Spleen (tissue), 11 donors: ENCODE measurements around the gene MIA2. TPM values are rescaled to one million over a fixed set of nuclear protein-coding genes. Genes with fewer than 3 reads are reported as not detected.
"Not testable (repeated sequence)": the region's sequence is repeated elsewhere in the genome, so short reads cannot be mapped to it uniquely, and the experiment has no call there.

ENCODE experiments used
- DNase-seq: peaks from one replicate; pipeline ENCODE4 v3.0.0-alpha.2; 2020
- H3K27ac ChIP-seq, 8 donors: fragments of 200-600 bp; sonication (generic) in 7 of 8; 1 replicate in 4 of 8; 2 replicates in 4 of 8; pipeline versions ENCODE4 v1.5.0 to v1.8.0; 2016 to 2021; ENCODE audit warnings: inconsistent platforms in 4 of 8, mild to moderate bottlenecking in 4 of 8, moderate library complexity in 1 of 8
- H3K27me3 ChIP-seq, 7 donors: fragments of 200-600 bp; sonication (generic) in 6 of 7; replicated peaks in 1 of 7; 1 replicate in 4 of 7; 2 replicates in 3 of 7; pipeline versions ENCODE4 v1.5.0 to v1.8.0; 2016 to 2021; ENCODE audit warnings: inconsistent platforms in 3 of 7, mild to moderate bottlenecking in 1 of 7
- H3K36me3 ChIP-seq, 6 donors: fragments of 200-600 bp; sonication (generic) in 5 of 6; 1 replicate in 4 of 6; 2 replicates in 2 of 6; pipeline versions ENCODE4 v1.5.0 to v1.8.0; 2016 to 2021; ENCODE audit warnings: inconsistent platforms in 2 of 6
- H3K4me1 ChIP-seq, 6 donors: fragments of 200-600 bp; sonication (generic) in 5 of 6; 1 replicate in 3 of 6; 2 replicates in 3 of 6; pipeline versions ENCODE4 v1.5.0 to v1.8.0; 2016 to 2021; ENCODE audit warnings: inconsistent platforms in 3 of 6
- H3K4me3 ChIP-seq, 8 donors: fragments of 200-600 bp; sonication (generic) in 7 of 8; 1 replicate in 4 of 8; 2 replicates in 4 of 8; pipeline versions ENCODE4 v1.5.0 to v1.8.0; 2016 to 2021; ENCODE audit warnings: inconsistent platforms in 4 of 8, mild to moderate bottlenecking in 4 of 8, moderate library complexity in 2 of 8
- H3K9me3 ChIP-seq, 8 donors: fragments of 200-600 bp; sonication (generic) in 7 of 8; 1 replicate in 4 of 8; 2 replicates in 4 of 8; pipeline versions ENCODE4 v1.5.0 to v1.8.0; 2016 to 2021; ENCODE audit warnings: inconsistent platforms in 4 of 8
- POLR2A ChIP-seq, 3 donors: fragments of 450-650 bp; IDR thresholded peaks; one replicate each; pipeline ENCODE4 v1.5.1; 2017; ENCODE audit warnings: antibody characterized with exemption in 3 of 3, mild to moderate bottlenecking in 1 of 3
- POLR2AphosphoS5 ChIP-seq, 3 donors: sonication (generic); formaldehyde crosslinking; IDR thresholded peaks; one replicate each; pipeline ENCODE4 v1.5.1; 2017; ENCODE audit warnings: antibody characterized with exemption in 3 of 3
- WGBS, 5 donors: extraction: QIAGEN DNeasy Blood & Tissue Kit in 3 of 5; methylation state at CpG; one replicate each; pipeline versions ENCODE4 v1.1.5 to v1.1.7; 2013 to 2018; 5-methylcytosine and 5-hydroxymethylcytosine counted together
- intact Hi-C: fragments of 100-400 bp; cut with DNase I; formaldehyde crosslinking; loops from one replicate; pipeline ENCODE4 v1.15.0; 2023; ENCODE audit warnings: low total_unique reads
- polyA plus RNA-seq, 3 donors: library from polyadenylated mRNA; stranded (reverse); fragments of 200-250 nt; gene quantifications; one replicate each; pipeline ENCODE4 v1.2.1, GENCODE V29; 2013
- total RNA-seq, 7 donors: library from RNA; depleted of rRNA in 3 of 7; stranded (reverse); fragments of >200 nt in 3 of 7; fragmentation: NEBNext Ultra II Directional in 4 of 7; extraction: Animal tissue kit (Norgen Biotek cat#: 25700) in 4 of 7; gene quantifications; one replicate each; pipeline versions ENCODE4 v1.1.0 to v1.2.1, GENCODE V29; 2016 to 2021
- TF ChIP-seq, protein P1 (sequence below), 11 experiments: fragments of 200-600 bp in 7 of 11; fragments of 450-650 bp in 4 of 11; sonication (generic) in 4 of 11; IDR thresholded peaks in 8 of 11; conservative IDR thresholded peaks in 3 of 11; 1 replicate in 7 of 11; 2 replicates in 4 of 11; pipeline versions ENCODE4 v1.4.0 to v1.8.0; 2016 to 2021; ENCODE audit warnings: antibody characterized with exemption in 11 of 11, inconsistent platforms in 4 of 11, mild to moderate bottlenecking in 1 of 11
- donor health status: healthy with polysubstance abuse.
- donor health status: DM: no; HTN: no; CAD: no; lungs with moderate emphysema.
- donor health status: DM: no; HTN: no; CAD: no.
- donor health status: Bipolar disorder and iron deficiency.
- donor health status: healthy.
- donor health status: DM: no; HTN: no; CAD: no.
- donor health status: DM: yes; HTN: yes; CAD: no.

MIA2 gene
- total and polyA plus RNA-seq, 10 donors = 18.3 to 31.3 (median 24.8) TPM

DNA sequence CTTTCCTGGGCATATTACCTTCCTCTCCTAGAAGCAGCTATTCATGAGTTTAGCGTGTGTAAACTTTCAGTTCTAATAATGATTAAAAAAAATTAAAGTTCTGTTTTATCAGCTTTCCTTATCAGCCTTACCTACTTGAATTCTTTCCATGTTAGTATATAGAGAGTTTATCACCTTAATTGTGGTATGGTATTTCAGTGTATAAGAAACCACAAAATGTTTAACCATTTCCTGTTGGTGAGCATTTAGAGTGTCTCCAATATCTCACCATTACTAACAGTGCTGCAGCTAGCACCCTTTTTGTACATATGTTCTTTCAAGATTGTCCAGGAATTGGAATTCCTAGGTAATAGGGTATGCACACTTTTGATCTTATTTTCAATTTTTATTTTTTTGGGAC, 109.1 kb downstream of the MIA2 start:
- peaks cover 0 to 6% (median 0%) of the 10 kb centered on the region in 6 donors for H3K4me1 ChIP-seq

DNA sequence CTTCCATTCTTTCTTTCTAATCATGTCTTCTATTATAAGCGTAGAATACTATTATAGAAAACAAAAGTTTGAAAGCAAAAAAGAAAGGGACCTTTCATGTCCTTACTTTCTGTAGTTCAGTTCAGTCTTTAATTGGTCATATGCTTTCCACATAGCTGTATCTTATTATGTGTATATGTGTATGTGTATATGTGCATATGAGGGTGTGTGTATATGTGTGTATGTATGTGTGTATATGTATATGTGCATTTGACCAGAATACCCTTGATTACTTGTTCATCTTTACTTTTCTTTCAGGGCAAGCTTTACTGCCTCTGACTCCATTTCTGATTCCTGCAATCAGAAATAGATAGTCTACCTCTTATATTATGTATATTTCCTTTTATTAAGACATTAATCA, 109.9 kb downstream of the MIA2 start:
- no peak for DNase-seq
- H3K27me3 ChIP-seq = no peaks in the 10 kb centered on the region
- TF ChIP-seq, protein P1, sequence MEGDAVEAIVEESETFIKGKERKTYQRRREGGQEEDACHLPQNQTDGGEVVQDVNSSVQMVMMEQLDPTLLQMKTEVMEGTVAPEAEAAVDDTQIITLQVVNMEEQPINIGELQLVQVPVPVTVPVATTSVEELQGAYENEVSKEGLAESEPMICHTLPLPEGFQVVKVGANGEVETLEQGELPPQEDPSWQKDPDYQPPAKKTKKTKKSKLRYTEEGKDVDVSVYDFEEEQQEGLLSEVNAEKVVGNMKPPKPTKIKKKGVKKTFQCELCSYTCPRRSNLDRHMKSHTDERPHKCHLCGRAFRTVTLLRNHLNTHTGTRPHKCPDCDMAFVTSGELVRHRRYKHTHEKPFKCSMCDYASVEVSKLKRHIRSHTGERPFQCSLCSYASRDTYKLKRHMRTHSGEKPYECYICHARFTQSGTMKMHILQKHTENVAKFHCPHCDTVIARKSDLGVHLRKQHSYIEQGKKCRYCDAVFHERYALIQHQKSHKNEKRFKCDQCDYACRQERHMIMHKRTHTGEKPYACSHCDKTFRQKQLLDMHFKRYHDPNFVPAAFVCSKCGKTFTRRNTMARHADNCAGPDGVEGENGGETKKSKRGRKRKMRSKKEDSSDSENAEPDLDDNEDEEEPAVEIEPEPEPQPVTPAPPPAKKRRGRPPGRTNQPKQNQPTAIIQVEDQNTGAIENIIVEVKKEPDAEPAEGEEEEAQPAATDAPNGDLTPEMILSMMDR (IDR thresholded peaks at IDR 0.05 in 8 of 11, conservative IDR thresholded peaks at IDR 0.05 in 3 of 11) = no peak
- no peak for TF ChIP-seq POLR2A (IDR thresholded peaks at IDR 0.05)
- TF ChIP-seq POLR2AphosphoS5 (IDR thresholded peaks at IDR 0.05) = no peak
- peaks cover 0 to 6% (median 0%) of the 10 kb centered on the region in 6 donors for H3K4me1 ChIP-seq
- no peak overlapping the region for H3K4me3 ChIP-seq
- H3K36me3 ChIP-seq = peaks cover 0 to 88% (median 26%) of the 10 kb centered on the region in 6 donors
- H3K27ac ChIP-seq = no peak overlapping the region
- H3K9me3 ChIP-seq = peaks cover 0 to 4% (median 0%) of the 10 kb centered on the region in 8 donors
- intact Hi-C loops = no loop called here
- WGBS, 5 donors = 96 to 100% (median 97%) methylated on average over 1 of the region's 1 CpG

More for the DNA sequence above, 109.1 kb downstream of the MIA2 start:
- no peaks in the 10 kb centered on the region for H3K27me3 ChIP-seq
- no peak for DNase-seq
- TF ChIP-seq POLR2A (IDR thresholded peaks at IDR 0.05) (no peak), POLR2AphosphoS5 (IDR thresholded peaks at IDR 0.05) (no peak)
- TF ChIP-seq, protein P1 (IDR thresholded peaks at IDR 0.05 in 8 of 11, conservative IDR thresholded peaks at IDR 0.05 in 3 of 11) = no peak
- H3K27ac ChIP-seq = no peak overlapping the region
- H3K9me3 ChIP-seq = peaks cover 0 to 4% (median 0%) of the 10 kb centered on the region in 8 donors
- H3K4me3 ChIP-seq = no peak overlapping the region
- 3 to 72% (median 41%) methylated on average over 1 of the region's 1 CpG for WGBS, 5 donors
- intact Hi-C loops = no loop called here
- peaks cover 0 to 88% (median 25%) of the 10 kb centered on the region in 6 donors for H3K36me3 ChIP-seq

GRCh38 chr14:39350866-39351265, 117.2 kb downstream of the MIA2 start:
- intact Hi-C loops = no loop called here
- 88 to 98% (median 94%) methylated on average over 3 of the region's 3 CpGs for WGBS, 5 donors
- no peaks in the 10 kb centered on the region for H3K27me3 ChIP-seq
- no peak for TF ChIP-seq POLR2A (IDR thresholded peaks at IDR 0.05)
- TF ChIP-seq, protein P1 (IDR thresholded peaks at IDR 0.05 in 8 of 11, conservative IDR thresholded peaks at IDR 0.05 in 3 of 11) = no peak
- TF ChIP-seq POLR2AphosphoS5 (IDR thresholded peaks at IDR 0.05) = no peak
- peaks cover 0 to 4% (median 0%) of the 10 kb centered on the region in 6 donors for H3K4me1 ChIP-seq
- no peak for DNase-seq
- H3K4me3 ChIP-seq = no peak overlapping the region
- no peak overlapping the region for H3K27ac ChIP-seq
- peaks cover 0 to 17% (median 9%) of the 10 kb centered on the region in 8 donors for H3K9me3 ChIP-seq
- H3K36me3 ChIP-seq = peaks cover 0 to 82% (median 30%) of the 10 kb centered on the region in 6 donors

GRCh38 chr14:39351708-39352107, 118.0 kb downstream of the MIA2 start:
- no peak for DNase-seq
- H3K4me1 ChIP-seq = peaks cover 0 to 4% (median 0%) of the 10 kb centered on the region in 6 donors
- 93 to 98% (median 97%) methylated on average over 9 of the region's 9 CpGs for WGBS, 5 donors
- no peak for TF ChIP-seq POLR2A (IDR thresholded peaks at IDR 0.05)
- intact Hi-C loops = no loop called here
- H3K9me3 ChIP-seq = peaks cover 0 to 17% (median 9%) of the 10 kb centered on the region in 8 donors
- H3K36me3 ChIP-seq = peaks cover 0 to 74% (median 25%) of the 10 kb centered on the region in 6 donors
- no peaks in the 10 kb centered on the region for H3K27me3 ChIP-seq
- H3K27ac ChIP-seq = no peak overlapping the region
- H3K4me3 ChIP-seq = no peak overlapping the region

DNA sequence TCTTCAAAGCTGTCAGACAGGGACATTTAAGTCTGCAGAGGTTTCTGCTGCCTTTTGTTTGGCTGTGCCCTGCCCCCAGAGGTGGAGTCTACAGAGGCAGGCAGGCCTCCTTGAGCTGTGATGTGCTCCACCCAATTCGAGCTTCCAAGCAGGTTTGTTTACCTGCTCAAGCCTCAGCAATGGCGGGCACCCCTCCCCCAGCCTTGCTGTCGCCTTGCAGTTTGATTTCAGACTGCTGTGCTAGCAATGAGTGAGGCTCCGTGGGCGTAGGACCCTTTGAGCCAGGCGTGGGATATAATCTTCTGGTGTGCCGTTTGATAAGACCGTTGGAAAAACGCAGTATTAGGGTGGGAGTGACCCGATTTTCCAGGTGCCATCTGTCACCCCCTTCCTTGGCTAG, 125.4 kb downstream of the MIA2 start:
- intact Hi-C loops, H3K4me1 ChIP-seq: not testable (repeated sequence)
- 89 to 96% (median 93%) methylated on average over 10 of the region's 10 CpGs for WGBS, 5 donors

More for the DNA sequence above, 125.4 kb downstream of the MIA2 start:
- peaks cover 3 to 21% (median 12%) of the 10 kb centered on the region in 8 donors for H3K9me3 ChIP-seq
- H3K4me3 ChIP-seq, H3K27ac ChIP-seq, H3K27me3 ChIP-seq, DNase-seq: not testable (repeated sequence)
- peaks cover 0 to 56% (median 10%) of the 10 kb centered on the region in 6 donors for H3K36me3 ChIP-seq
